NCI-H1694 treated with DMSO at 0.1 percent for 48 hours (cell line): ENCODE results near the gene SLC25A18.
"Not testable (repeated sequence)": the region's sequence is repeated elsewhere in the genome, so short reads cannot be mapped to it uniquely, and the experiment has no call there.

ENCODE experiments used
- DNase-seq: peaks from one replicate; lab custom pipeline; 2025; lab: John Stamatoyannopoulos, UW

The SLC25A18 gene, protein sequence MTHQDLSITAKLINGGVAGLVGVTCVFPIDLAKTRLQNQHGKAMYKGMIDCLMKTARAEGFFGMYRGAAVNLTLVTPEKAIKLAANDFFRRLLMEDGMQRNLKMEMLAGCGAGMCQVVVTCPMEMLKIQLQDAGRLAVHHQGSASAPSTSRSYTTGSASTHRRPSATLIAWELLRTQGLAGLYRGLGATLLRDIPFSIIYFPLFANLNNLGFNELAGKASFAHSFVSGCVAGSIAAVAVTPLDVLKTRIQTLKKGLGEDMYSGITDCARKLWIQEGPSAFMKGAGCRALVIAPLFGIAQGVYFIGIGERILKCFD

GRCh38 chr22:17562906-17563870 is at the start of gene SLC25A18:
SLC25A18 (plus strand) TSS chr22:17563498; CDS start chr22:17579945, 16,447 bp downstream.
- DNase-seq: no peak

GRCh38 chr22:17513612-17514011 is 49.7 kb upstream of the SLC25A18 start:
- DNase-seq: no peak

DNA sequence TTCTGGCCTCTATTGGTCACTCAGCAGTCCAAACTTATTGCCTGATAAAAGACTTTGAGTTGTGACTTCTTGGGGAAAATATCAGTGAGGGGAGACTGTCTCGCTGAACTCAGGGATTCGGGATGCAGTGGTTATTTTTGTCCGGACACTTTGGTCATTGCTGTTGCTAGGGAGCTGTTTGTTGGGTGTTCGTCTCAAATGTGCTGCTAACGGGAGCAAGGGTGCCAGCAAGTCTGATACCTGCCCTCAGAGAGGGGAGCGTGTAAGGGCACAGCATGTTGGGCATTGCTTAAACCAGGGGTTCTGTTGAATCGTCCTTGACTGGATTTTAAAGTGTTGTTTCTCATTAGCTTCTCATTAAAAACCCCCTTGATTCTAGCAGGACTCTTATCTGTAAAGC is 49.2 kb upstream of the SLC25A18 start:
- DNase-seq: no peak

DNA sequence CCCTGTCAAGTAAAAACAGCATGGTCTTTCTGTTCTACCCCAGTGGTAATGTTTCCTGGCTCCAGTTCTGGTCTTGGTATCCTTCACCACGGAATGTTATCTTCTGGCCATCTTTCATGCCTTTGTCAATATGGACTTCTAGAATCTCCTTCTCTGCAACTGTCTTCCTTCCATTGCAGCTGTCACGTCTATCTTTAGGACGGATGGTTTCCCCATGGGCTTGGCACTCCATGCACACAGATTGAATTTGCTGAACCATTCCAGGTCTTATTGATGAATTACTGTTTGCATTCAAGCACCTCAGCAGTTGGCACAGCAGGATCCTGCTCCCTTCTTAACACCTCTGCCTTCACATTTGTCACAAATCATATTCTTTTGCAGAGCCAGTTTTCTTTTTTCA is 44.9 kb upstream of the SLC25A18 start:
- no peak for DNase-seq

GRCh38 chr22:17521971-17522370 is 41.3 kb upstream of the SLC25A18 start:
- not testable (repeated sequence) for DNase-seq

- DNase-seq: no peak
These were observed 39.4 kb upstream of the SLC25A18 start for GRCh38 chr22:17523925-17524324.

DNA sequence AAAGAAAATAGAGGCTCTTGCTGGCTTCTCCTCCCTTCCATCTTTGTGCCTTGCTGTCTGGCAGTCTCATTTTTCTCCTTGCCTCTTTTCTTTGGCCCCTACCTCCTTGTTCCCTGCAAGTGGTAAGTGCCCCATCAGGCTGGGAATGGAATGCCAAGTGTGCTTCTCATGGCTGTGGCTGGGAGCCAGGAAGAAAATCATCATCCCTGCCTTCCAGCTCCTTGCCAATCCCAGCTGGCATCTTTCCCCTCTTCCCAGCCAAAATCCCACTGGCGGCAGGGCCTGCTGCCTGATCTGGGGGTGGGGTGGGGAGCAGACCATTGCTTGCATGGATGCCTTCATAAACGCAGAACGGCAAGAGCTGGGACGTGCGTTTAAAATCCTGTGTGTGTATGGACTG is 27.0 kb upstream of the SLC25A18 start:
- DNase-seq: no peak

- no peak for DNase-seq
These were observed 26.1 kb upstream of the SLC25A18 start for GRCh38 chr22:17537155-17537554.

DNA sequence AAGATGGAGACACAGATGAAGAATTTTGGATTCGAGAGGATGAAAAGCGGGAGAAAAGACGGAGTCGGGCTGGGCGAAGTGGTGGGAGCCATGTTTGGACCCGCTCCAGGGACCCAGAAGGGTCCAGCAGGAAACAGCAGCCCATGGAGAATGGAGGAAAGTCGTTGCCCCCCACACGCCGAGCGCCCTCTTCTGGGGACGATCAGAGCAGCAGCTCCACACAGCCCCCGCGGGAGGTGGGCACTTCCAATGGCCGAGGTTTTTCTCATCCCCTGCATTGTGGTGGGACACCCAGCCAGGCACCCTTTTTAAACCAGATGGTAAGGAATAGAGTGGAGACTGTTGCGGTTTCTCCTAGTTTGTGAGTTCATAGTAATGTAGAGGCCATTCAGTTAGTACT is 22.8 kb upstream of the SLC25A18 start:
- DNase-seq: no peak

DNA sequence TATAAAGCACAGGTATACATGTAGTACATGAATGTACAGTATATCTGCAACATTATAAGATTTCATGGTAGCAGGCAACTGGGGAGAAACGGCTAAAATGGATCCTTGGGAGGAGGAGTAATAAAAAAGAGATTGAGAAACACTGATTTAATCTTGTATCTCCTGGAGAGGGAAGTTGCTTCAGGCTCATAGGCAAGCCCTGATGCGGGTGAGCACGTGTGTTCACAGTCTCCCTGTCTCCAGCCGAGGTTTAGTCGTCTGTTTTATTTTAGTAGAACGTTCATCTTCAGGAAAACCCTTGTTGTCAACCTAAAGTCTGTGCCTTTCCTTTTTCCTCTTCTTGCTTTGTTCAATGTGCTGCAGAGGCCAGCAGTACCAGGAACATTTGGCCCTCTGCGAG is 21.8 kb upstream of the SLC25A18 start:
- no peak for DNase-seq

DNA sequence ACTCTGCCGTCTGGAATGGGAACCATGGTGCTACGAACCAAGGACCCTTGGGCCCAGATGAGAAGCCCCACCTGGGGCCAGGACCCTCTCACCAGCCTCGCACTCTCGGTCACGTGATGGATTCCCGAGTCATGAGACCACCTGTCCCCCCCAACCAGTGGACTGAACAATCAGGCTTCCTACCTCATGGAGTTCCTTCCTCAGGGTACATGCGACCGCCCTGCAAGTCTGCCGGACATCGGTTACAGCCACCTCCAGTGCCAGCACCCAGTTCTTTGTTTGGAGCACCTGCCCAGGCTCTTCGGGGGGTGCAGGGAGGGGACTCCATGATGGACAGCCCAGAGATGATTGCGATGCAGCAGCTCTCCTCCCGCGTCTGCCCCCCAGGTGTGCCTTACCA is 20.8 kb upstream of the SLC25A18 start:
- DNase-seq: no peak

- DNase-seq: no peak
These were observed 15.1 kb upstream of the SLC25A18 start for GRCh38 chr22:17548010-17548755.

DNA sequence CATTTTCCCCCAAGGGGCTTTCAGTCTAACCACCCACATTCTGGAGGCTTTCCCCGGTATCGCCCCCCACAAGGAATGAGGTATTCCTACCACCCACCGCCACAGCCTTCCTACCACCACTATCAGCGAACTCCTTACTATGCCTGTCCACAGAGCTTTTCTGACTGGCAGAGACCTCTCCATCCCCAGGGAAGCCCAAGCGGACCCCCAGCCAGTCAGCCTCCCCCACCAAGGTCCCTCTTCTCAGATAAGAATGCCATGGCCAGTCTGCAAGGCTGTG is 14.6 kb upstream of the SLC25A18 start:
- no peak for DNase-seq

- no peak for DNase-seq
These were observed 14.1 kb upstream of the SLC25A18 start for GRCh38 chr22:17549183-17549582.

GRCh38 chr22:17549655-17550054 is 13.6 kb upstream of the SLC25A18 start:
- DNase-seq: no peak

- DNase-seq: no peak
These were observed 10.6 kb upstream of the SLC25A18 start for GRCh38 chr22:17552737-17553136.

GRCh38 chr22:17554814-17555213 is 8.5 kb upstream of the SLC25A18 start:
- no peak for DNase-seq

- no peak for DNase-seq
These were observed 4.1 kb upstream of the SLC25A18 start for GRCh38 chr22:17559188-17559587.

GRCh38 chr22:17563936-17564391 is 666 bp downstream of the SLC25A18 start:
- DNase-seq: no peak

GRCh38 chr22:17566016-17566687 is 2.9 kb downstream of the SLC25A18 start:
- DNase-seq: not testable (repeated sequence)

DNA sequence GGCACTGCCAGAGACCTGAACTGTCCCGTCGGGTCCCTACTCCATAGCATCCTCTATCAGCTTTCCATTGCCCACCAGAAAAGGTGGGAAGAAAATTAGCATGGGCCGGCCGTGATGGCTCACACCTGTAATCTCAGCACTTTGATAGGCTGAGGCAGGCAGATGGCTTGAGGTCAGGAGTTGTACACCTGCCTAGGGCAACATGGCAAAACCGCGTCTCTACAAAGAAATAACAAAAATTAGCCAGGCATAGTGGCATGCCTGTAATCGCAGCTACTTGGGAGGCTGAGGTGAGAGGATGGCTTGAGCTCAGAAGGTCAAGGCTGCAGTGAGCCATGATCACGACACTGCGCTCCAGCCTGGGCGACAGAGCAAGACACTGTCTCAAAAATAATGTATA is 3.5 kb downstream of the SLC25A18 start:
- DNase-seq: no peak

DNA sequence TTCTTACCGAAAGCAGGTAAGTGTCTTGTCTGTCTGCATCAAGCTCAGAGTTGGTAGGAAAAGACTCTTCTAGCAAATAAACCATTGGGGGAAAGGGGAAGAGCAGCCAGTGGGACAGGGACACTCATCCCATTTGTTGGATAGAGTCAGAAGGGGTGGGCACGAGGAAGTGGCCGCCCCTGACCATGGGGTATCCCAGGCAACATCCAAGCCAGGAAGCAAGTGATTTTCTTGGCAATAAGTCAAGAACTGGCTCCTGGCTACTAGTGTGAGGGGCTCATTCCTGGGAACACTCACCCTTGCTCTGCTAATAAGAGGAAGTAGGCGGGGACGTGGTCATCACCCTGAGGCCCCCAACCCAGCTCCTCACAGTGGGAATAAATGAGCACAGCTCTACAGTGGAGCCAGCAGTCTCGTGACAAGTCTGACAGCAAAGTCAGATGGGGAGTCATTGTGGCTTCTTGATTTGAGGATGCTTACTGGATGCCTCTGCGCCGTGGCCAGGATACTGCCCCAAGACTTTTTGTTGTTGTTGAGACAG is 6.7 kb downstream of the SLC25A18 start:
- DNase-seq: no peak
